Smooth muscle cell of trachea (primary cell): ENCODE measurements around the gene COX14. TPM values are rescaled to one million over a fixed set of nuclear protein-coding genes. Genes with fewer than 3 reads are reported as not detected.

Experiments
- total RNA-seq: library from RNA; depleted of rRNA; stranded (reverse); fragments of >200 nt; gene quantifications from 2 replicates; pipeline ENCODE4 v1.2.1, GENCODE V29; 2014

COX14 gene
- 26.0 and 29.4 TPM in 2 replicates for total RNA-seq

DNA sequence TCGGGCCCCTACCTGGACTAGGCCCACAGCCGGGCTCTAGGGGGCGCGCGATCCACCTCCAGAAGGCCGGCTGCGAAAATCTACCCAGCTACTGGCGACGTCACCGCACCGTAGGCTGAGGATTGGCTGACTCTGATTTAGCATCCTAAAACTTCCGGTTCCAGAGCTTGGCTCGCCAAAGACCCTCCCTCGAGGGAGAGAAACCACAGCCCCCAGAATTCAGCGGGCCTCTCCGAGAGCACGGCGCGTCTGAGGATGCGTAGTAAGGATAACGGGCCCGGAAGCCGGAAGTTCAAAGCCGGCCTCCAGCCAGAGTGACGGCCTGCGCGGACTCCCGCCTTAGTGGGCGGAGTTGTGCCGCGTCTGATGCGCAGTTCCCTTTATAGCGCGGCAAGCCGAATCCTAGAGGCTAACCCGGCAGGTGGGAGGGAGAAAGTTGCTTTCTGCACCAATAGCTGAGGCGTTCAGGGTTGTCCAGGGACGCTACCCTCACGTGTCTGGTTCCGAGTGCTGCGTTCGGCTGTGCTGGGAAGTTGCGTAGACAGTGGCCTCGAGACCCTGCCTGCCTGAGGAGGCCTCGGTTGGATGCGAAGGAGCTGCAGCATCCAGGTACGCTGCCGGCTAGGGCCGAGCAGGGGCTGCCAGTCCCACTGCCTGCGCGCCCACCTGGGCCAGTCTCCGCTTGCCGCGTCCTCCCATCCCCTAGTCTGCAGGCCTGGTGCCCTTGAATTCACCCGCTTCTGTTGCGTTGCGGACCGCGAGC lies at the start of gene COX14:
COX14 (plus strand) TSS at position 544 of the 763 bp plus-strand sequence. CDS start 7,808 bp downstream, outside the sequence.

DNA sequence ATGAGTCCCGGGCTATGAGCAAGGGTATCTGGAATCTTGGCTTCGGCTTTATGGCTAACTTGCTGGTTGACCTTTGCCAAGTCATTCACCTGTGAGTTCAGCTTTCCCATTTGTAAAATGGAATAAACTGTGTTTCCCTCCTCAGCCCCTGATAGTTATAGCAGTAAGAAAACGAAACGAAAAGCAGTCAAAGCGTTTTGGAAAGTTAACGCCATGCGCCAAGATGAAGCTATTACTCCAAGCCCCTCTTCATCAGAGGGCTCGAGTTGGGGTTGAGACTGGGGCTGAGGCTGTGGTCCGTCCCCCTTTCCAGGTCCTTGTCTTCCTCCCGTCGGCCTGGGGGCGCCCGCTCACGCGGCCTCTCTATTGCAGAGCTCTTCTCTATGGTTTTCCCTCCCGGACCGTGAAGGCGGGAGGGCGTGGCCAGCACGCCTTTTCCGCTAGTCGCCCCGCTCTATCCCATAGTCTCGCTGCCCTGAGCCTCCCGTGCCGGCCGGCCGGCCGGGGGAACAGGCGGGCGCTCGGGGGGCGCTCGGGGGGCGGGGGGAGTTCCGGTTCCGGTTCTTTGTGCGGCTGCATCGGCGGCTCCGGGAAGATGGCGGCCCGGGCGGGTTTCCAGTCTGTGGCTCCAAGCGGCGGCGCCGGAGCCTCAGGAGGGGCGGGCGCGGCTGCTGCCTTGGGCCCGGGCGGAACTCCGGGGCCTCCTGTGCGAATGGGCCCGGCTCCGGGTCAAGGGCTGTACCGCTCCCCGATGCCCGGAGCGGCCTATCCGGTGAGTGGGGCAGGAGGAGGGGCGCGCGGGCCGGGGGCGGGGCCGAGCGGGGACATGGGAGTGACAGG lies 27.0 kb upstream of the COX14 start, which contains the start of gene SMARCD1:
SMARCD1 (plus strand) TSS at position 568 of the 840 bp plus-strand sequence; CDS start at position 596, 28 bp downstream.

DNA sequence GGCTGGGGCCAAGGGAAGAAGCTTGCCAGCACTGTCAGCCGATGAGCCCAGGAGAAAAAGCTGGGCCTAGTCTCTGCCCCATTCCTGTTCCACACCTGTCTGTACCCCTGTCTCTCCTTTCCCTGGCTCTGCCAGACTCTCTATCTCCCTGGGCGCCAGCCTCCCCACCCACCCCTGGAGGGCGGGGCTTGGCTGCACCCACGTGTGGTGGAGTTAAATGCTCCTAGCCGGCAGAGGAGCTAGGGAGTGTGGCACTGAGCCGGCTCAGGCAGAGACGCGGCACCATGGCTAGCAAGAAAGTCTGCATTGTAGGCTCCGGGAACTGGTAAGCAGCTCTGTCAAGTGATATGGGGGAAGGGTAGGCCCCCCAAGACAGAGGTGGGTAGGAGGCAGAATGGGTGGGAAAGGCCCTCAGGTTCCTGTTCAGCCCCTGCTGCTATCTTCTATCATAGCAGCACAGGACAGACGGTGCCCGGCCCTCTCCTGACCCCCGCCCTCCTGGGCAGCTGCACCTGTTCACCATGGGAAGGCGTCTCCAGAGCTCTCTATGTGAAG lies 8.2 kb upstream of the COX14 start, which contains the start of gene GPD1:
GPD1 (plus strand) TSS at position 242 of the 555 bp plus-strand sequence; CDS start at position 285, 43 bp downstream.

DNA sequence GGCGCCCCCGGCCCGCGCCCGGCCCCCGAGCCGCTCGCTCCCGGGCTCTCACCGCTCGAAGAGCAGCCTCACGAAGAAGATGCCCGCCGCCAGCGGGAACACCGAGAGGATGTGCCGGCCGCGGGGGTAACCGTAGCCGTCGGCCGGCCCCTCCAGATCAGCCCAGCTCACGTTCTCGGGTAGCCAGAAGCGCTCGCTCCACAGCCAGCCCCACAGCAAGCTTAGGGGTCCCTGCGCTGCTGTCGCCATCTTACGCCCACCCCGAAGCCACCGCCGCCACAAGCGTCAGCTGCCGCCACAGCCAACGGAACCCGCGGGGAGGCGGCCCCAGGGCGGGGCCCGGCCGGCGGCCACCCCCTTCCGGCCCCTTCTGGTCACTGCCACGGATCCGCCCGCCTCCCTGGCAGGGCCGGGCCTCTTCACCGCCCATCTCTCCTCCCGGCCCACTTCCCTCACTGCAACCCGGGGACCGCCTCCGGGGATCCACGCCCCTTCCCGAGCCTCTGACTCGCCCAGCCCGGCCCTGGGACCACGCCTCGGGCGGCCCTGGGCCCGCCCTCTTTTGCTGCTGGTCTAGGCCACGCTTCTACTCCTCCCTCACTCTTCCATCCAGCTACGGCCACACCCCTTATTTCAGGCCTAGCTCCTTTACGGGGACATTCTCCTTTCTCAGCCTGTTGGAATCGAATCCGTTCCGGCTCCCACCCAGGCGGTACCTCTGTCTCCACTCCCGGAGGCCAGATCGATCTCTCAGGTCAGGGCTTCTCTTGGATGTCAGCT lies 55.2 kb downstream of the COX14 start, which contains the start of gene CERS5:
CERS5 (minus strand) TSS at position 321 of the 780 bp plus-strand sequence; CDS start at position 249, 72 bp downstream.

Other genes with a start within 250 kb of the COX14 start
- gene FAIM2, start 208.3 kb upstream of the COX14 start, total RNA-seq = 2.6 and 8.4 TPM in 2 replicates
- gene AQP2, start 161.5 kb upstream of the COX14 start, total RNA-seq = not detected in 2 replicates
- gene AQP5, start 150.4 kb upstream of the COX14 start, total RNA-seq = not detected in 2 replicates
- not detected in 2 replicates for gene AQP6, start 139.3 kb upstream of the COX14 start, total RNA-seq
- 26.0 and 146 TPM in 2 replicates for gene RACGAP1, start 86.7 kb upstream of the COX14 start, total RNA-seq
- gene ASIC1, start 54.6 kb upstream of the COX14 start, total RNA-seq = 1.5 and 4.6 TPM in 2 replicates
- 36.9 and 40.6 TPM in 2 replicates for gene SMARCD1, start 26.9 kb upstream of the COX14 start, total RNA-seq
- under 0.01 TPM in 1 of 2 replicates, not detected in the other for gene GPD1, start 8.2 kb upstream of the COX14 start, total RNA-seq
- gene CERS5, start 55.1 kb downstream of the COX14 start, total RNA-seq = 27.3 and 37.4 TPM in 2 replicates
- 122 and 167 TPM in 2 replicates for gene LIMA1, start 171.3 kb downstream of the COX14 start, total RNA-seq